ENCODE measurements around the gene VWF.
"Not testable (repeated sequence)": the region's sequence is repeated elsewhere in the genome, so short reads cannot be mapped to it uniquely, and the experiment has no call there.

The VWF gene

DNA sequence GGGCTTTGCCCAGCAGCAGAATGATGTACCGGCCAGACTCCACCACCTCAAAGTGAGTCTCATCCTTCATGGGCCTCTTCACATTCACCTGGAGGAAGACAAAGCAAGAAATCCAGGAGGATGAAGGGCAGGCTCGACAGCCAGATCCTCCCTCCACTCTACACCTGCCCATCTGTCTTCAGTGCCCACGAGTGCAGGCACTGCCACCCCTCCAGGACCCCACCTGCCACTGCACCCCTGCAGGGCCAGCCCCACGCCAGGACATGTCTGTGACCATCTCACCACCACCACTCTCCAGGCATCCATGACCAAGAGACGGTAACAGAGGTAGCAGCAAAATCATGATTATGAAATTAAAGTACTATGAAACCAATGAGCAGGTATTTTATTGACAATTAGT, 95.1 kb downstream of the VWF start:
- peak; percentile 67 for DNase-seq (ENCODE audit: low spot score)
- Histone ChIP-seq H3K27ac (no peak overlapping the region), H3K4me3 (no peak overlapping the region)
- TF ChIP-seq, protein P1, sequence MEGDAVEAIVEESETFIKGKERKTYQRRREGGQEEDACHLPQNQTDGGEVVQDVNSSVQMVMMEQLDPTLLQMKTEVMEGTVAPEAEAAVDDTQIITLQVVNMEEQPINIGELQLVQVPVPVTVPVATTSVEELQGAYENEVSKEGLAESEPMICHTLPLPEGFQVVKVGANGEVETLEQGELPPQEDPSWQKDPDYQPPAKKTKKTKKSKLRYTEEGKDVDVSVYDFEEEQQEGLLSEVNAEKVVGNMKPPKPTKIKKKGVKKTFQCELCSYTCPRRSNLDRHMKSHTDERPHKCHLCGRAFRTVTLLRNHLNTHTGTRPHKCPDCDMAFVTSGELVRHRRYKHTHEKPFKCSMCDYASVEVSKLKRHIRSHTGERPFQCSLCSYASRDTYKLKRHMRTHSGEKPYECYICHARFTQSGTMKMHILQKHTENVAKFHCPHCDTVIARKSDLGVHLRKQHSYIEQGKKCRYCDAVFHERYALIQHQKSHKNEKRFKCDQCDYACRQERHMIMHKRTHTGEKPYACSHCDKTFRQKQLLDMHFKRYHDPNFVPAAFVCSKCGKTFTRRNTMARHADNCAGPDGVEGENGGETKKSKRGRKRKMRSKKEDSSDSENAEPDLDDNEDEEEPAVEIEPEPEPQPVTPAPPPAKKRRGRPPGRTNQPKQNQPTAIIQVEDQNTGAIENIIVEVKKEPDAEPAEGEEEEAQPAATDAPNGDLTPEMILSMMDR (IDR thresholded peaks at IDR 0.05), result no peak

DNA sequence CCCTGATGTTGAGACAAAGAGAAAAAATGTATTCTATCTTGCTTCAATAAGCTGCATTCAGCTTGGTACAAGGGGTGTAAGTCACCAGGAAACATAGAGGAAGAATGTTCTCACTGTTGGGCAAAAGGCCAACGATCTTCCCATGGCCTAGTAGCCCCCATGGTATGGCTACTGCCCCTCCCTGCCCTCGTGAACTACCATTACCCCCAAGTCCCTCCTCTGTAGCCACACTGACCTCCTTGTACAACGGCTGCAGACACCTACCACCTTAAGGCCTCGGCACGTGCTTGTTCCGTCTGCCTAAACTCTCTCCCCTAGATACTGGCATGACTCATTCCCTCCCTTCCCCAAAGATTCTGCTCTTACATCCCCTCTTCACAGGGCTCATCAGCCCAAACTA, 97.5 kb downstream of the VWF start:
- TF ChIP-seq, protein P1 (IDR thresholded peaks at IDR 0.05), result no peak
- DNase-seq (ENCODE audit: low spot score), result no peak
- no peak overlapping the region for H3K4me3 ChIP-seq
- no peak overlapping the region for H3K27ac ChIP-seq

DNA sequence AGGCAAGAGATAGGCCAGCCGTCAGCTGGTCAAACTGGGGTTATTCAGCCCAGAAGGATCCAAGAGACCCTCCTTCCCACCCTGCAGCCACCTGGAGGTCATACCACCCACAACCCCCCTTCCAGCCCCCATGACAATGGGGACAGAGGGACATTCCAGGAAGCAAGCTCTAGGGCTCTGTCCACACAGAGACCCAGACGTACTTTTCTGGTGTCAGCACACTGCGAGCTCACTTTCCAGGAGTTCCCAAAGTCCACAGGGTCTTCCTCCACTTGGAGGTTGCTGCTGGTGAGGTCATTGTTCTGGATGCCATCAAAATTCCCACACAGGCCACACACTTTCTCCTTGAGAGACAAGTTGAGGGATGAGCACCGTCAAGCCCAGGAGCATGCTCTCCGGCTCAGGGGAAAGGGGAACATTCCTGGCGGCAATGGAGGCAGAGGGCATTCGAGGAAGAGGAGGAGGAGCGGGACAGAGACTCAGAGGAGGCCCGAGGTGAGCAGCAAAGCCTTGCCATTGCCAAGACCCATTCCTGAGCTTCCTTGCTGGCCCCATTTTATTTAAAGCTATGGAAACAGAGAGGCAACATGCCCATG, 98.7 kb downstream of the VWF start:
- DNase-seq (ENCODE audit: low spot score); H3K4me3 ChIP-seq; H3K27ac ChIP-seq: not testable (repeated sequence)

DNA sequence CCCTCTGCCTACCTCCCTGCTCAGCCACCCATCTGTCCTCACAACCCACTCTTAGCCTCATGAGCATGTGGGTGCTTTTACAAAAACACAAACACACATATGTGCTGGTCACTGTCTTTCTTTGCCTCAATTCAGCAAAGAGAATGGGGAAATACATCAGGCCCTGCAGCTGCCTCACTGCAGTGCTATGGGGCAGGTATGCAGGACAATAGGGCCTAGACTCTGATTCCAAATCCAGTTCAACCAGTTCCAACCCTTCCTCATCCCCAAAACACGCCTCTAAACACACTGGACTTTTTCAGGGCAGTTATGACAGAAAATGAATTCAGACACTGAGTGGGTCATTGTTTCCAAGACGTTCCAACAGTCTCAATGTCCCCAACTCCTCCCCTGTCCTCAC, 100.4 kb downstream of the VWF start:
- H3K4me3 ChIP-seq; DNase-seq (ENCODE audit: low spot score); H3K27ac ChIP-seq: not testable (repeated sequence)

DNA sequence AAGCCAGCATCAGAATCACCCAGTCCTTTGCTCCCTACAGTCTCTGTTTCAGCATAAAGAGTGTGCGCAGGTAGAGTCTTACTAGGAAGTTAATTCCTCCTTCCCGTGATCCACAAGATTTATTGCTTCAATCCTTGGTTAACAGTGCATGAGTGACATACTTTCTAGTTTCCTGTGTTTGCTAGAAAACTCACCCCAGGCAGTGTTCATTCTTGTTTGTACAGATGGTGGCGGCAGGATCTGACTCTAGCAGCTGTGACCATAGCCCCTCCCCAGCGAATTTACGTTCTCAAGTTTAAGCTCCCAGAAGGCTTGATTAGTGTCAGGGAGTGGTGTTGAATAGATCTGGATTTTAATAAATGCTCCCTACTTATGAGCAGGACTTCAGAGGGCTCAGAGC, 103.5 kb downstream of the VWF start:
- H3K27ac ChIP-seq, result no peak overlapping the region
- no peak for DNase-seq (ENCODE audit: low spot score)
- TF ChIP-seq, protein P1 (IDR thresholded peaks at IDR 0.05), result no peak
- no peak overlapping the region for H3K4me3 ChIP-seq

DNA sequence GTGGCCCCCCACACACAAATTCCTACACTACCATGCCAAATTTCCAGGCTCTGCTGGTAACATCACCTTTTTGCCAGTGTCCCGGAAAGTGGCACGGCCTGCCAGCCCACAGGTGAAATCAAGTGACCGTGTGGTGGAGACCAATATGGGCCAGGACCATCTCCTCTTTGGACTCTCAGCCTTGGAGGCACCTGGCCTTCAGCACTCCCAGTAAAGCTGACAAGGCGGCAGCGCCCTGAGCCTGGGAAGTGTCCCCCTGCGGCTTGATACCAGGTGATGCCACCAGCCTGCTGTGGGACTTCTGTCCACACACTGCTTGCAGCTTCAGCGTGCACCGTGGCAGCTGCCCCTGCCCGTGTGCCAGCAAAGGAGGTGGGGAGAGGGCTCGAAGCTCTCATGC, 104.0 kb downstream of the VWF start:
- not testable (repeated sequence) for H3K27ac ChIP-seq; H3K4me3 ChIP-seq; DNase-seq (ENCODE audit: low spot score)

DNA sequence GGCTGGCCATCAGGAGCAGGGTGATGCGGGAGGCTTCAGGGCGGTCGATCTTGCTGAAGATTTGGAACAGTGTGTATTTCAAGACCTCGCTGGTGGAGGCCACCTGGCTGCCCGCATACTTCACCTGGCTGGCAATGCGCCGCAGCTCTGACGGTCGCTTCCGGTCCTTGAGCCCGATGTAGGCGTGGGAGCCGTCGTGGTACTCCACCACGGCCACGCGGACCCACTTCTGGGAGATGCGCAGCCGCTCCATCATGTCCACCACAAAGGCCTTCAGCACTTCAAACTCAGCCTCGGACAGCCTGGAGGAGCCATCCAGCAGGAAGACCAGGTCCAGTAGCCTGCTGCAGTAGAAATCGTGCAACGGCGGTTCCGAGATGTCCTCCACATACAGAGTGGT, 105.2 kb downstream of the VWF start:
- not testable (repeated sequence) for H3K4me3 ChIP-seq; H3K27ac ChIP-seq; DNase-seq (ENCODE audit: low spot score)

DNA sequence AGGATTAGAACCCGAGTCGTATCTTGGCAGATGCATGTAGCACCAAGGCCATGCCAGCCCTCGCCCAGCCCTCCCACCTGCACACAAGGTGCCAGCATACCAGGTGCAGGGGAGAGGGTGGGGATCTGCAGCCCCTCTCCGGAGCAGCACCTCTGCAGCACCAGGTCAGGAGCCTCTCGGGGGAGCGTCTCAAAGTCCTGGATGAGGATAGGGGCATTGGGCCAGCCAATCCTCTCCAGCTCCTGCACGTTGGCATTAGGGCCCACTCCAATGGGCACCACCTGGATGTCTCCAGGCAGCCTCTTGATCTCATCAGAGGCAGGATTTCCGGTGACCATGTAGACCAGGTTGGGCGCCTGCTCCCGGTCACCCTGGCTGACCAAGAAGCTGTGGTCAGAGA, 106.2 kb downstream of the VWF start:
- Histone ChIP-seq H3K27ac (no peak overlapping the region), H3K4me3 (no peak overlapping the region)
- TF ChIP-seq, protein P1 (IDR thresholded peaks at IDR 0.05), result no peak
- DNase-seq (ENCODE audit: low spot score), result peak; percentile 58

DNA sequence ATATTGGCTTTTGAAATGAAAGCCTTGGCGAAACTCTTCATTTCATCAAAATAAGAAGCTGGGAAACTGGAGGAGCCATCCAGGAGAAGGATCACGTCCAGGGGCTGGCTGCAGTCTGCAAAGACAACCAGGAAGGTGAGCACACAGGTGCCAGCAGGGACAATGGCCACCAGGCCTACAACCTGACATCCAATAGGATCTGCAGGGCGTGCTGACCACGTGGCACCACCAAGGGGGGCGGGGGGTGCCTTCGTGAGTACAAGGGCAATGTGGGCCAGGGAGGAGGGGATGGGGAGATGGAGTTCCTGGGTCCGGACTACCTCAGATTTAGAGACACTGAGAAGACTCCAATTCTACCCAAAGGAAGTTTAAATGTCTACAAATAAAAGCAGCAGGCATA, 107.7 kb downstream of the VWF start:
- Histone ChIP-seq H3K27ac (no peak overlapping the region), H3K4me3 (no peak overlapping the region)
- TF ChIP-seq, protein P1 (IDR thresholded peaks at IDR 0.05), result no peak
- DNase-seq (ENCODE audit: low spot score), result no peak

DNA sequence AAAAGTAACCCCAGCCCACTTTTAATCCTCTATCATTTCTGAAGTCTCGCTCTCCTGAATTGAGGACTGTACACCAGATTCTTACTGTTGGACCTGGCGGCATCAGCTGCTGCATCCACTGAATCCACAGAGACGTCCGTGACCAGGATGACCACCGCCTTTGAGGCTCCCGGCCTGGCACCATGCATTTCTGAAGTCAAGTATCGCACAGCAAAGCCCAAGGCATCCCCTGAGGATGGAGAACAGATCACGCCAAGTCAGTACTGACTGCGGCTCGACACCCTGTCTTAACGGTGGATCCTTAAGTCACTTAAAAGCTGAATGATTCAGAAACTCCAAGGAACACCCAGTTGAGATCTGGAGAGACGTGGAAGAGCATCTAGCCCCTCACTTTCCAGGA, 108.5 kb downstream of the VWF start:
- not testable (repeated sequence) for H3K27ac ChIP-seq; DNase-seq (ENCODE audit: low spot score); H3K4me3 ChIP-seq

DNA sequence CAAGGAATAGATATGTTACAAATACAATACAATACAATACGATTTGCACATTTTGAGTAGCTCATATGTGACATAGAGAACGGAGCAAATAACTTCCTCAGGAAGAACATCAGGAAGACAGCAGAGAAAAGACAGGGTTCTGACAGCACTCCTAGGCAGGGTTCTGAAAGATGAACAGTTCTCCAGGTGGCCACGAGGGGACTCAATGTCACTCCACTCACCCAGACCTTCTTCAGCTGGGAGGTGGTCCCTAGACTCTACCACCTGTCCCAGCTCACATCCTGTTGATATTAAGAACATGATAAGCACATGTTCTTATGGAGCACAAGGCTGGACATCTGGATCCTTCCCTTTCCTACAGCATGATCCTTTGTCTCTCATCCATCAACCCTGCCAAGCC, 109.2 kb downstream of the VWF start:
- H3K4me3 ChIP-seq; DNase-seq (ENCODE audit: low spot score); H3K27ac ChIP-seq: not testable (repeated sequence)

DNA sequence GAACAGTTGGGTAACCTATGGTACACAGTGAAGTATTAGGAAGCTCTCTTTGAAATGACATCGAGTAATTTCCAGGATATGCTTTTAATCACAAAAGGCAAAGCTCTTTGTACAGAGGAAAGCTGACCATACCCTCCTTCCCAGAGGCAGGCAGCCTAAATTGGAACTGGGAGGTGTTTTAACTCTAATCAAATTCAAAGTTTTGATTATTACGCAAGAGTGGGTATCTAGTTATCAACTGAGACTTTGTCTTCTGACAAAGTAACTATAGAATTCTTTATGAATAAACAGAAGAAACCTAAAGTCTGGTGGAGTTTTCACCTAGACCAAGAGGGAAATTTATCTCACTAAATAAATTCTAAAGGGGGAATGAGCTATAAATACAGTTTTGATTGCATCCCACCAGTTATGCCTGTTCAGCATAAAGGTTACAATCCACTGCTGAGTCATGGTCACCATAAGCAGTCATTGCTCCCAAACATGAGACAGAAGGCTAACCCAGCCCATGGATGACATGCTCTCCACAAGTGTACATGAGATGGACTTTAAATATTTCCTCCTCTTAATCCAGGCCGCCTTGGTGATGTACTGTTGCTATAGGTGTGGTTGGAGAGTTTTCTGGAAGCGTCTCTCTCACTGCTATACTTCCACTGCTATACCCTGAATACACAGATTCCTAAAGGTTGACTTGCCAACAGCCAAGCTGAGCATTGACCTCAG, 113.7 kb downstream of the VWF start:
- not testable (repeated sequence) for DNase-seq (ENCODE audit: low spot score)

More for the DNA sequence above, 113.7 kb downstream of the VWF start:
- H3K4me3 ChIP-seq, H3K27ac ChIP-seq: not testable (repeated sequence)
